ENCODE results near the gene CORO2B. TPM values are rescaled to one million over a fixed set of nuclear protein-coding genes. Genes with fewer than 3 reads are reported as not detected.

Gene CORO2B
- total and polyA plus RNA-seq, 9 of the 15 experiments (the other 6 are each of a cell fraction or from before 2014, with no cell fraction given): not detected

DNA sequence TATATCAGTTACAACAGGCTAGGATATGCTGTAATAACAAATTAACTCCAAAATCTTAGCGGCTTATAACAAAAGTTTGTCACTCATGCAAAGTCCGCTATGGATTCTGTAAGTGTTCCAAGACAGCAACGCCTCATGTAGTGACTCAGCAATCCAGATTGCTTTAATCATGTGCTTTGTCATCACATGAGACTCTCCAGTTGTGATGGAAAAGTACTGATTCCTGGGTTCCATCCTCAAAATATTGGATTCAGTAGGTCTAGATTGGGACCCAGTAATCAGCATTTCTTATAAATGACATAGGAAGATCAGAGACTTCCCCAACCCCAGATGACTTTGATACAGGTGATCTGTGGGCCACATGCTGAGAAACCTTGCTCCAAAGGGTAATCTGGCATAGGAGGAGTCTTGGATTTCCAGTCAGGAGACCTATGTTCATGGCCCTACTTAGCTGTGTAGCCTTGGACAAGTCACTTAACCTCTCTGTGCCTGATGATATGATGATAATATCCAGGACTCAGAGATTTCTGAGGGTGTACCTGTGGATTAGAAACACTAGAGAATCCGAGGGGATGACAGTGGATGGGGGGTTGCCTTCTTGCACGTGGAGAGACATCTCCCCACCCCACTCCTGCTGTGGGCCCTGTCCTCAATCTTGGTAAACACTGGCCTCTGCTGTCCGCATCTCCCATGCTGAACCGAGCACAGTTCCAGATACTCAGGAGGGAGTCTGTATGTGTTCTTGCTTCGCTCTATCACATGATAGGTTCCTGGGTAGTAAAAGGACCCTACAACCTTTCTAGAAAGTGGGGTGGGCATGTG, 65.5 kb downstream of the CORO2B start (continued):
- TF ChIP-seq, protein P1, sequence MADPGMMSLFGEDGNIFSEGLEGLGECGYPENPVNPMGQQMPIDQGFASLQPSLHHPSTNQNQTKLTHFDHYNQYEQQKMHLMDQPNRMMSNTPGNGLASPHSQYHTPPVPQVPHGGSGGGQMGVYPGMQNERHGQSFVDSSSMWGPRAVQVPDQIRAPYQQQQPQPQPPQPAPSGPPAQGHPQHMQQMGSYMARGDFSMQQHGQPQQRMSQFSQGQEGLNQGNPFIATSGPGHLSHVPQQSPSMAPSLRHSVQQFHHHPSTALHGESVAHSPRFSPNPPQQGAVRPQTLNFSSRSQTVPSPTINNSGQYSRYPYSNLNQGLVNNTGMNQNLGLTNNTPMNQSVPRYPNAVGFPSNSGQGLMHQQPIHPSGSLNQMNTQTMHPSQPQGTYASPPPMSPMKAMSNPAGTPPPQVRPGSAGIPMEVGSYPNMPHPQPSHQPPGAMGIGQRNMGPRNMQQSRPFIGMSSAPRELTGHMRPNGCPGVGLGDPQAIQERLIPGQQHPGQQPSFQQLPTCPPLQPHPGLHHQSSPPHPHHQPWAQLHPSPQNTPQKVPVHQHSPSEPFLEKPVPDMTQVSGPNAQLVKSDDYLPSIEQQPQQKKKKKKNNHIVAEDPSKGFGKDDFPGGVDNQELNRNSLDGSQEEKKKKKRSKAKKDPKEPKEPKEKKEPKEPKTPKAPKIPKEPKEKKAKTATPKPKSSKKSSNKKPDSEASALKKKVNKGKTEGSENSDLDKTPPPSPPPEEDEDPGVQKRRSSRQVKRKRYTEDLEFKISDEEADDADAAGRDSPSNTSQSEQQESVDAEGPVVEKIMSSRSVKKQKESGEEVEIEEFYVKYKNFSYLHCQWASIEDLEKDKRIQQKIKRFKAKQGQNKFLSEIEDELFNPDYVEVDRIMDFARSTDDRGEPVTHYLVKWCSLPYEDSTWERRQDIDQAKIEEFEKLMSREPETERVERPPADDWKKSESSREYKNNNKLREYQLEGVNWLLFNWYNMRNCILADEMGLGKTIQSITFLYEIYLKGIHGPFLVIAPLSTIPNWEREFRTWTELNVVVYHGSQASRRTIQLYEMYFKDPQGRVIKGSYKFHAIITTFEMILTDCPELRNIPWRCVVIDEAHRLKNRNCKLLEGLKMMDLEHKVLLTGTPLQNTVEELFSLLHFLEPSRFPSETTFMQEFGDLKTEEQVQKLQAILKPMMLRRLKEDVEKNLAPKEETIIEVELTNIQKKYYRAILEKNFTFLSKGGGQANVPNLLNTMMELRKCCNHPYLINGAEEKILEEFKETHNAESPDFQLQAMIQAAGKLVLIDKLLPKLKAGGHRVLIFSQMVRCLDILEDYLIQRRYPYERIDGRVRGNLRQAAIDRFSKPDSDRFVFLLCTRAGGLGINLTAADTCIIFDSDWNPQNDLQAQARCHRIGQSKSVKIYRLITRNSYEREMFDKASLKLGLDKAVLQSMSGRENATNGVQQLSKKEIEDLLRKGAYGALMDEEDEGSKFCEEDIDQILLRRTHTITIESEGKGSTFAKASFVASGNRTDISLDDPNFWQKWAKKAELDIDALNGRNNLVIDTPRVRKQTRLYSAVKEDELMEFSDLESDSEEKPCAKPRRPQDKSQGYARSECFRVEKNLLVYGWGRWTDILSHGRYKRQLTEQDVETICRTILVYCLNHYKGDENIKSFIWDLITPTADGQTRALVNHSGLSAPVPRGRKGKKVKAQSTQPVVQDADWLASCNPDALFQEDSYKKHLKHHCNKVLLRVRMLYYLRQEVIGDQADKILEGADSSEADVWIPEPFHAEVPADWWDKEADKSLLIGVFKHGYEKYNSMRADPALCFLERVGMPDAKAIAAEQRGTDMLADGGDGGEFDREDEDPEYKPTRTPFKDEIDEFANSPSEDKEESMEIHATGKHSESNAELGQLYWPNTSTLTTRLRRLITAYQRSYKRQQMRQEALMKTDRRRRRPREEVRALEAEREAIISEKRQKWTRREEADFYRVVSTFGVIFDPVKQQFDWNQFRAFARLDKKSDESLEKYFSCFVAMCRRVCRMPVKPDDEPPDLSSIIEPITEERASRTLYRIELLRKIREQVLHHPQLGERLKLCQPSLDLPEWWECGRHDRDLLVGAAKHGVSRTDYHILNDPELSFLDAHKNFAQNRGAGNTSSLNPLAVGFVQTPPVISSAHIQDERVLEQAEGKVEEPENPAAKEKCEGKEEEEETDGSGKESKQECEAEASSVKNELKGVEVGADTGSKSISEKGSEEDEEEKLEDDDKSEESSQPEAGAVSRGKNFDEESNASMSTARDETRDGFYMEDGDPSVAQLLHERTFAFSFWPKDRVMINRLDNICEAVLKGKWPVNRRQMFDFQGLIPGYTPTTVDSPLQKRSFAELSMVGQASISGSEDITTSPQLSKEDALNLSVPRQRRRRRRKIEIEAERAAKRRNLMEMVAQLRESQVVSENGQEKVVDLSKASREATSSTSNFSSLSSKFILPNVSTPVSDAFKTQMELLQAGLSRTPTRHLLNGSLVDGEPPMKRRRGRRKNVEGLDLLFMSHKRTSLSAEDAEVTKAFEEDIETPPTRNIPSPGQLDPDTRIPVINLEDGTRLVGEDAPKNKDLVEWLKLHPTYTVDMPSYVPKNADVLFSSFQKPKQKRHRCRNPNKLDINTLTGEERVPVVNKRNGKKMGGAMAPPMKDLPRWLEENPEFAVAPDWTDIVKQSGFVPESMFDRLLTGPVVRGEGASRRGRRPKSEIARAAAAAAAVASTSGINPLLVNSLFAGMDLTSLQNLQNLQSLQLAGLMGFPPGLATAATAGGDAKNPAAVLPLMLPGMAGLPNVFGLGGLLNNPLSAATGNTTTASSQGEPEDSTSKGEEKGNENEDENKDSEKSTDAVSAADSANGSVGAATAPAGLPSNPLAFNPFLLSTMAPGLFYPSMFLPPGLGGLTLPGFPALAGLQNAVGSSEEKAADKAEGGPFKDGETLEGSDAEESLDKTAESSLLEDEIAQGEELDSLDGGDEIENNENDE (IDR thresholded peaks at IDR 0.05; ENCODE audit: low read depth, low read length): no peak
- no peak for TF ChIP-seq RBM14 (IDR thresholded peaks at IDR 0.05; ENCODE audit: borderline replicate concordance, insufficient read depth, low read depth, low read length)
- TF ChIP-seq LEF1 (IDR thresholded peaks at IDR 0.05): no peak
- TF ChIP-seq, protein P2, sequence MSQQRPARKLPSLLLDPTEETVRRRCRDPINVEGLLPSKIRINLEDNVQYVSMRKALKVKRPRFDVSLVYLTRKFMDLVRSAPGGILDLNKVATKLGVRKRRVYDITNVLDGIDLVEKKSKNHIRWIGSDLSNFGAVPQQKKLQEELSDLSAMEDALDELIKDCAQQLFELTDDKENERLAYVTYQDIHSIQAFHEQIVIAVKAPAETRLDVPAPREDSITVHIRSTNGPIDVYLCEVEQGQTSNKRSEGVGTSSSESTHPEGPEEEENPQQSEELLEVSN (IDR thresholded peaks at IDR 0.05; ENCODE audit: borderline replicate concordance in 1 of 2, extremely low read depth in 1 of 2, insufficient read depth in 1 of 2, insufficient read length in 1 of 2, low read depth in 1 of 2, low read length in 1 of 2, poor library complexity in 1 of 2, severe bottlenecking in 1 of 2): no peak

All from K562 (cell line).